Retinal pigment epithelial cell (primary cell): ENCODE results near the gene MAU2.

Source experiments
- DNase-seq: peaks from one replicate; pipeline ENCODE4 v3.0.0-alpha.2; 2010; ENCODE audit warnings: low read depth
- H3K4me3 ChIP-seq: 2 replicates; pipeline ENCODE4 v1.5.1; 2011; ENCODE audit warnings: mild to moderate bottlenecking, low read length, control low read depth, moderate library complexity
- TF ChIP-seq, protein P1 (sequence below): conservative IDR thresholded peaks from 2 replicates; pipeline ENCODE4 v1.5.1; 2011; ENCODE audit warnings: low read depth, low read length, control low read depth, inconsistent platforms

The MAU2 gene

DNA sequence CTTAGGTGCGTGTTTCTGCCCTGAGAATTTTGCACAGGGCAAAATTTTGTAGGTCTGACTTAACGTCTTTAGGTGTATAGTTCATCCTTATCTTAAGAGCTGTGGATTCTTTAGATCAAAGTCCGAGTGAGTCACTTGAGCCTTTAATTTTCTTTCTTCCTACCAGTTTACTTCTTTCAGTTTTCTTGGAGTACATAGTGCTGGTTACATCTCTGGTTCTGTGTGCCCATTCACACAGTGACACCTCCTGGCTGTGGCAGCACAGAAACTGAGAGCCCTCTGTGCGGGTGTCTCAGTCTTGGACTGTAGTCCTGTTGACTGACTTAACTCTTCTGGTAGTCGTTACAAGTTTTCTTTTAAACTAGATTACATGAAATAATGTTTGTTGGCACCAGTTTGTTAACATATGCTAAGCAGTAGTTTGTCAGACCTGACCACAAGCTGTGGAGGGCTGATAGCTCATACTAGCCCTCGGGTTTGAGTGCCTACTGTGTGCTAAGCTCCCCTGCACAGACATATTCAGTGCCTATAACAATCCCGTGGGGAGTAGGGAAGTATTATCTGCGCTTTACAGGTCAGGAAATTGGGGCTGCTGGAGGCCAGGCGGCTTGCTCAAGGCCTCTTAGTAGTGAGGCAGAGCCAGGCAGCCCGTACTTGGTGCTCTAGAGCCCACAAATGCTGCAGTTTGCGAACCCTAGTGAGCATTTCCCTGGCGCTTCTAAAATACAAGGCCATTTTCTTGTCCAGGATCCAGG is 86.4 kb downstream of the MAU2 start:
- DNase-seq = no peak
- peak overlapping the region; percentile 73 for H3K4me3 ChIP-seq
- TF ChIP-seq, protein P1, sequence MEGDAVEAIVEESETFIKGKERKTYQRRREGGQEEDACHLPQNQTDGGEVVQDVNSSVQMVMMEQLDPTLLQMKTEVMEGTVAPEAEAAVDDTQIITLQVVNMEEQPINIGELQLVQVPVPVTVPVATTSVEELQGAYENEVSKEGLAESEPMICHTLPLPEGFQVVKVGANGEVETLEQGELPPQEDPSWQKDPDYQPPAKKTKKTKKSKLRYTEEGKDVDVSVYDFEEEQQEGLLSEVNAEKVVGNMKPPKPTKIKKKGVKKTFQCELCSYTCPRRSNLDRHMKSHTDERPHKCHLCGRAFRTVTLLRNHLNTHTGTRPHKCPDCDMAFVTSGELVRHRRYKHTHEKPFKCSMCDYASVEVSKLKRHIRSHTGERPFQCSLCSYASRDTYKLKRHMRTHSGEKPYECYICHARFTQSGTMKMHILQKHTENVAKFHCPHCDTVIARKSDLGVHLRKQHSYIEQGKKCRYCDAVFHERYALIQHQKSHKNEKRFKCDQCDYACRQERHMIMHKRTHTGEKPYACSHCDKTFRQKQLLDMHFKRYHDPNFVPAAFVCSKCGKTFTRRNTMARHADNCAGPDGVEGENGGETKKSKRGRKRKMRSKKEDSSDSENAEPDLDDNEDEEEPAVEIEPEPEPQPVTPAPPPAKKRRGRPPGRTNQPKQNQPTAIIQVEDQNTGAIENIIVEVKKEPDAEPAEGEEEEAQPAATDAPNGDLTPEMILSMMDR = peak; percentile 42

DNA sequence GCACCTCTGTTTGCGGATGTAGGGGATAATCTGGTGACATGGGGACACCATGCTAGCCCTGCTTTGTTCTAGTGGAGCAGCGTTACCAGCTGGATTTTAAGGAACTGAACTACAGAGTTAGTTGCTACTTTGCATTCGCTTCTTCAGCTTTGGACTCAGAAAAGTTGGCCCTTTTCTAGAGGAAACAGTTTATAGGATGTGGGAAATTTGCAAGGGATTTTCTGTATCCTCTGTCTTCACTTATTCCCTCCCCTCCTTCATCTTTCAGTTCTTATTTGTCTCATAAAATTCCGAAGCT is 87.0 kb downstream of the MAU2 start:
- peak overlapping the region; percentile 73 for H3K4me3 ChIP-seq
- TF ChIP-seq, protein P1 = no peak

More for the DNA sequence above, 87.0 kb downstream of the MAU2 start:
- DNase-seq = no peak
